NCI-H2171 treated with DMSO at 0.1 percent for 48 hours (cell line): Measurements from ENCODE around the gene TIGD7.
"Not testable (repeated sequence)": the region's sequence is repeated elsewhere in the genome, so short reads cannot be mapped to it uniquely, and the experiment has no call there.

Experiments
- DNase-seq: peaks from one replicate; lab custom pipeline; 2025; lab: John Stamatoyannopoulos, UW

The TIGD7 gene

DNA sequence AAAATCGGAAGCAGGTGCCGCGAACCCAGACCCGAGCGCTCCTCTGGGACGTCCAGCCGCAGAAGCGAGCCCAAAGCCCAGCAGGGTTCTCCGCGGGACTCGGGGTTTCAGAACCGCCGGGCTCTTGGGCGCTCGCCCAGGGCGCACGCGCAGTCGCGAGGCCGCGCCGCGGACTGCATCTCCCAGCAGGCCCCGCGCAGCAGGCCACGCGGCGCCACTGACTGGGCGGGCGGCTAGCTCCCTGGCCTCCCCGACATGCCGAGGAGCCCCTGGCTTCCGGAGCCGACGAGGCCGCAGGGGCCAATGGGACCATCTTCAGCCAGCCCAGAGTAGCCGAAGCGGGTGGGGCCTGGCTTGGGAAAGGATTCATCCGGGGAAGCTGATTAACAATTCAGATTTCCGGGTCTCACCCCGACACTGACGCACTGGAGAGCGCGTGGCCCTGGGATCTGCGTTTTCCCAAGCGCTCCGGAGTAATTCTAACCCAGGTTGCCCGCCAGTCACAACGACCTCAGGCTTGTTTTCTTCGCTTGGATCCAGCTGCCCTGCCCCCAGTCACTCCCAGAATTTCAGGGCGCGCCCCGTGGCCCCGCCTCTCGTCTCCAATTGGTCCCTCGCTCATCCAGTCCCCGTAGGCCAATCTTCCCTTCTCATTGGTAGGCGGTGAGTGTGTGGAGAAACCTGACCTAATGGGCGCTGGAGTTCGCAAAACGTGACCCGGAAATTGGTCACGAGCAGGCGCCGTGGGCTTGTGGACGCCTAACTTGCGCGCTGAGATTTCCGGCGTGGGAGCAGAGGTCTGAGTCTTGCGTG, 22.3 kb downstream of the TIGD7 start, which contains the start of gene ZNF263:
Gene ZNF263, plus strand, starts transcription at position 762 of the 813 bp plus-strand sequence. CDS start 328 bp downstream, outside the sequence.
- peak; percentile 99 for DNase-seq

GRCh38 chr16:3282103-3282729, 23.0 kb downstream of the TIGD7 start:
- DNase-seq = peak; percentile 89

- DNase-seq = no peak
These were observed 23.9 kb downstream of the TIGD7 start for GRCh38 chr16:3281222-3281820.

DNA sequence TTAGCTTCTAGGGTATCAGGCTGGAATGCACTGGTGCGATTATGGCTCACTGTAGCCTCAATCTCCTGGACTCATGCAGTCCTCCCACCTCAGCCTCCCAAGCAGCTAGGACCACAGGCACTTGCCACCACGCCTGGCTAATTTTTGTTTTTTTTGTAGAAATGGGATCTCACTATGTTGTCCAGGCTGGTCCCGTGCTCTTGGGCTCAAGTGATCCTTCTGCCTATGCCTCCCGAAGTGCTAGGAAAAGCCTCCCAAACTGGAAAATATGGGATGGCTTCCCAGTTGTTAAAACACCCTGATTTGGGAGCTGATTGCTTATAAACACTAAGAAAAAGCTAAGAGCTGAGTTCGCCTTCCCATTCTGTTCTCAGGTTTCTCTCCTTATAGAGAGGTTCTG, 28.6 kb downstream of the TIGD7 start:
- no peak for DNase-seq

DNA sequence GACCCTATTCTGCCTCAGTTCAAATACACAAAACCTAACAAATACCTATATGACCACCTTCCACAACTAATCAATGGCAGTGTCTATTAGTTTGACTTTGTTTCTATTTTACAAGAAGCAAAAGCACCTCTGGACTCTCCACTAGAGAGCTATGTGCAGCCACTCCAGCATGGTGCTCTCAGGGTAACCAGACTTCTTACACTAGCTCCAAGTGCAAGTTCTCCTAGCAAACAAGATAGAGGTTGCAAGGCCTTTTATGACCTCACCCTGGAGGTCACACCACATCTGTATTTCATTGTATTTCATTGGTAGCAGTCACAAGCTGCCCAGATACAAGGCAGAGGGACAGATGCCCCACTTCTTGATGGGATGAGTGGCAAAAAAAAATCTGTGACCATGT, 30.3 kb downstream of the TIGD7 start:
- DNase-seq = no peak

- DNase-seq = no peak
These were observed 30.7 kb downstream of the TIGD7 start for GRCh38 chr16:3274490-3274889.

- DNase-seq = not testable (repeated sequence)
These were observed 33.9 kb downstream of the TIGD7 start for GRCh38 chr16:3271281-3271680.

GRCh38 chr16:3270718-3271117, 34.5 kb downstream of the TIGD7 start:
- not testable (repeated sequence) for DNase-seq

DNA sequence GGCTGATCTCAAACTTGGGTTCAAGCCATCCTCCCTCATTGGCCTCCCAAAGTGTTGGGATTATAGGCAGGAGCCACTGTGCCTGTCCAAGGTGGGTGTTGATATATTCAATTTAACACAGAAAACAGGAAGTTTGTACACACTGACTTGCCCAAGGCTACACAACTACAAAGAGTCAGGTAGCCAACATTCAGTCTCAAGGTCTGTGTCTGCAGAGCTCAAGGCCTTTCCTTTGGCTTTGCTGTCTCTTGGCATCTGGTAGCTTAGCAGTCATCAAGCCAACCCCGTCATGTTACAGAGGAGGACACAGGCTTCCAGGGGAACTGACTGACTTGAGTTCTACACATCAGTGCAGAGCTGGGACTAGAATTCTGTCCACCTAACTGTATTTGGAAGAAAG, 36.9 kb downstream of the TIGD7 start:
- no peak for DNase-seq

DNA sequence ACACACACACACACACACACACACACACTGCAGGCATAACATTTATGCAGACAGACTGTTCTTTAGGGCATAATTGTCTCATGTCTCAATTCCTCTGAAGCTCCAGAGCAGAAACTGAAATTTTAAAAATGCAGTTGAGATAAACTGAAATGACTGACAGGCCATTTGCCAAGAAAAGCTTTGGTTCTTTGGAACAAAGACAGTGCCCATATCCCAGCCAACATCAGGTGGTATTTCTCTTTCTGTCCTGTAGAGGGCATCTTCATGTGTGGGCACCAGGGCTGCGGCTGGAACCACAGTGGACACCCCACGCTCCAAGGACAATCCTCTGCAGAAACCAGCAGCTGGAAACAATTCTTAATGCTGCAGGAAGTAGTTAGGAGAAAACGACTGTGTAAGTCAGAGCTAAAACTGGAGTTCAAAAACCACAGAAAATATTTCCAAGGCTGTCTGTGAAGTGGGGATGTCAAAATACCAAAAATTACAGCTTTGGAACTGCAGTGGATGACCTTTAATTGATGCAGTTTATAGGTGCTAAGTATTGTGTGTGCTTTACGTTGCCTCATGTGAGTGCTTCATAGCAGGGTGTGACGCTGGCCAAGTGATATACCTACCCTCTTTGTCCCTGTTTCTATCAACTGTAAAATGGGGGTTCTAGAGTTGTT, 38.2 kb downstream of the TIGD7 start:
- DNase-seq = peak; percentile 5

DNA sequence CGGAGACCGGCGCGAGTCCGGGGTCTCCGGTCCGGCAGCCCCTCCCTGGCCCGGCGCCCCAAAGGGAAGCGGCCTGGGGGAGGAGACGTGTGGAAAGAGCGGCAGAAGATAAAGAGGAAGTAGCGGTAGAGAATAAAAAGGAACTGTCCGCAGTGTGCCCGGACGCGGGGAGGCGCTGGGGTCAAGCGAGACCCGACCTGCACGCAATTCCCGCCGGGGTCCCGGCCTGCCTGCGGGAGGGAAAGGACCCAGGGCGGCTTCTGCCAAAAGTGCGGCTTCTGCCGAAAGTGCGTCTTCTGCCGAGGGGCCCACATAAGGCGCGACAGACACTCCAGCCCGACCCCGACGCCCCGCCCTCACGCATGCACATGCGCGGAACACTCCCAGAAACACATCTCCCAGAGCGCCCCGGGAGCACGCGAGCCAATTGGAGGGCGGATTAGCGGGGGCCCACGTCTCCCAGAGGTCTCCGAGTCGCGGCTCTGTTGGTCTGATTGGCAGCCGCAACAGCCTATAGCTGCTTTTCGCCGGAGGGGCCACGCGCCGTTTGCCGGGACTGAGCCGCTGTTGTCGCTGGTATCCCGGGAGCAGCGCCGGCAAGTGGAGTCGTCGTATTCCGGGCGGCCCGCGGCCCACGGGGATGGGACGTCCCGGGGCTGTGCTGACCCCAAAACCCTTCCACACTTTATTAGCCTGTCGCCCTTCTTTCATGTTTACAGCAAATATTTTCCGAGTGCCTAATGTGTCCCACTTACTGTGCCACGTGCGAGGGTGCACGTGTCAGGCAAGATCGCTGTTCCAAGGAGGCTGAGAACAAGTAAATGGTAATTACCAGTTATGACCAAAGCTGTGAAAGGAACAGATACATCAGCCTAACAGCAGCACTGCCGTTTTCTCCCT, 40.8 kb downstream of the TIGD7 start:
- DNase-seq = peak; percentile 98

DNA sequence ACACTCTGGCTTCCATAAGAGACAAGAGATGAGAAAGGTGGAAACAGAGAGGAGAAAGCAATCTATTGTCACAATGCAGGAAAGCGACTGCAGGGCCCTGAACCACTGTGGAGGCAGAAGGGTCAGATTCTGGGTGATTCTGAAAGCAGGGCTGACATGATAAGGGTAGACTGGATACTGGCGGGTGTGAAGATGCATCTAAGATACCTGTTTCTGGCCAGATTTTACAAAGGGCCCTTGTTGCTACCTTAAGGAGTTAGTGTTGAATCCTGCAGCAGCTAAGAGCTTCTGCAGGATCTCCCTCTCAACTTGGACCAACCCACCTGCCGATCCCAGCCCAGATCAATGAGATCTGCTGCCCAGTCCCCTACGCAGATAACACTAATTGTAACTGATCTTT, 42.7 kb downstream of the TIGD7 start:
- DNase-seq = no peak

DNA sequence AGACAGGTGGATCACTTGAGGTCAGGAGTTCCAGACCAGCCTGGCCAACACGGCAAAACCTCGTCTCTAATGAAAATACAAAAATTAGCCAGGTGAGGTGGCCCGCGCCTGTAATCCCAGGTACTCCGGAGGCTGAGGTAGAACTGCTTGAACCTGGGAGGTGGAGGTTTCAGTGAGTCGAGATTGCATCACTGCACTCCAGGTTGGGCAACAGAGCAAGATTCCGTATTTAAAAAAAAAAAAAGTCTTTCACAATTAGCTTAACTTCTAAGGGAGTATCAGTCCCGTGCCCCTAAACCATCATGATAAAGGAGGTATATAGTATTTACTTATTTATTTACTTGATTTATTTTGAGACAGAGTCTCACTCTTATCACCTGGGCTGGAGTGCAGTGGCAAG, 45.4 kb downstream of the TIGD7 start:
- no peak for DNase-seq

DNA sequence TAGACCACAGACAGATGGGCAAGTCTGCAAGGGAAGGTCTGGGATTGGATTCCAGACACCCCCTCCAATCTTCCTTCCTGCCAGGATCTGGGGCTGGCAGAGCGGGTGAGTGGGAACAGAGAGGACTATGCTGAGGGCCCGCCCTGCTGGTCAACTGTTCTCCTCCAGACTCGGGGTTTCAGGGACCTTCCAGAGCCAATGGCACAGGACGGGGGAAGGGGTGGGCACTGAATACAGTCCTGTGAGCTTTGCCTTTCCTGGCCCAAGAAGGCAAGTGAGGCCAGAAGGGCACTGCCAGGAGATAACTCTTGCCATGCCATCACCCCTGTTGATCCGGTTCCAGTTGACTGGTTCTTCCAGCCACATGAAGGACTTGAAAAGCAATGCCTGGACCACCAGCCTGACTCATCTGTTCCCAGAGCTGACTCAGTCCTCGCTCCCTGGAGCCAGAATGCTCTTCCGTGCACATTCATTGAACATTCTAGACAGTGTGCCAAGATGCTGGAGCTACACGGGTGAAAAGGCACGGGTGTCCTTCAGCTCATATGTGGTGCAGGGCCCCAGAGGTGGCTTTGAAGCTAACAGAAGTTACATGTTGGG, 48.3 kb downstream of the TIGD7 start:
- no peak for DNase-seq

- no peak for DNase-seq
These were observed 48.9 kb downstream of the TIGD7 start, which contains the start of gene MEFV for GRCh38 chr16:3256146-3256865. MEFV (minus strand) TSS chr16:3256633; CDS start chr16:3256587, 46 bp downstream.

- no peak for DNase-seq
These were observed 50.9 kb downstream of the TIGD7 start for GRCh38 chr16:3254309-3254708.

- no peak for DNase-seq
These were observed 52.3 kb downstream of the TIGD7 start for GRCh38 chr16:3252967-3253366.

DNA sequence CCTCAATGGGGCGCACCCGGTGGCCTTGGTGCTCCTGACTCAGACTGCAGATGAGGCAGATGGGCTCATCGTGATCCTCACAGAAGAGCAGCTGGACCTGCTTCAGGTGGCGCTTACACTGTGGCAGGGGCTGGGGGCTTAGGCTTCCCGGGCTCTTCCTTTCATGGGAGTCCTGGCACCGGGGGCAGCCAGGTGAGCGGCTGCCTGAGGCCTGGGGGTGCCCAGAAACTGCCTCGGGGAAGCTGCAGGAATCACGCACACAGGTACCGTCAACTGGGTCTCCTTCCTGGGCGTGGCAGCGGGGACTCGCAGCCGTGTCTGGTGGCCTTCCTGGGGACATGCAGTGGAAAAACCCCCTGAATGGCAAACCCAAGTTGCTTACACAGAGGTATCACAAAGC, 55.8 kb downstream of the TIGD7 start:
- DNase-seq = no peak

- no peak for DNase-seq
These were observed 56.2 kb downstream of the TIGD7 start for GRCh38 chr16:3249020-3249419.
